Measurements from ENCODE around the gene VSIG10L2.

Gene VSIG10L2

GRCh38 chr11:125948278-125949051, 2.6 kb downstream of the VSIG10L2 start:
- DNase-seq: no peak

- DNase-seq: no peak
These were observed 3.7 kb downstream of the VSIG10L2 start for GRCh38 chr11:125949271-125950177.

- DNase-seq: no peak
These were observed 4.3 kb downstream of the VSIG10L2 start for GRCh38 chr11:125950178-125950490.

- no peak for DNase-seq
These were observed 5.1 kb downstream of the VSIG10L2 start for GRCh38 chr11:125950696-125951651.

- DNase-seq: no peak
These were observed 5.9 kb downstream of the VSIG10L2 start for GRCh38 chr11:125951731-125952130.

- DNase-seq: no peak
These were observed 6.7 kb downstream of the VSIG10L2 start for GRCh38 chr11:125952559-125952958.

- DNase-seq: no peak
These were observed 7.1 kb downstream of the VSIG10L2 start for GRCh38 chr11:125952973-125953372.

- DNase-seq: no peak
These were observed 7.6 kb downstream of the VSIG10L2 start for GRCh38 chr11:125953401-125953935.

GRCh38 chr11:125954123-125954944, 8.5 kb downstream of the VSIG10L2 start:
- DNase-seq: no peak

- DNase-seq: no peak
These were observed 9.2 kb downstream of the VSIG10L2 start for GRCh38 chr11:125954945-125955640.

GRCh38 chr11:125955856-125956255, 10.0 kb downstream of the VSIG10L2 start:
- no peak for DNase-seq

- DNase-seq: no peak
These were observed 10.7 kb downstream of the VSIG10L2 start for GRCh38 chr11:125956391-125957134.

- DNase-seq: no peak
These were observed 11.9 kb downstream of the VSIG10L2 start for GRCh38 chr11:125957618-125958332.

GRCh38 chr11:125958872-125959400, 13.1 kb downstream of the VSIG10L2 start:
- no peak for DNase-seq

- no peak for DNase-seq
These were observed 13.7 kb downstream of the VSIG10L2 start for GRCh38 chr11:125959511-125959910.

GRCh38 chr11:125959931-125960330, 14.1 kb downstream of the VSIG10L2 start:
- DNase-seq: no peak

GRCh38 chr11:125960771-125961170, 14.9 kb downstream of the VSIG10L2 start:
- no peak for DNase-seq

- no peak for DNase-seq
These were observed 21.7 kb downstream of the VSIG10L2 start for GRCh38 chr11:125967515-125967914.

- DNase-seq: no peak
These were observed 22.5 kb downstream of the VSIG10L2 start for GRCh38 chr11:125968354-125968753.

Data from SHP77 (cell line).